Left renal pelvis (tissue), 4 donors: Measurements from ENCODE around the gene SEC22B. TPM values are rescaled to one million over a fixed set of nuclear protein-coding genes. Genes with fewer than 3 reads are reported as not detected.
A peak's percentile ranks its signal among the peaks of the same experiment; 100 is the strongest.
"Not testable (repeated sequence)": the region's sequence is repeated elsewhere in the genome, so short reads cannot be mapped to it uniquely, and the experiment has no call there.

ENCODE experiments used
- DNase-seq, 4 donors: peaks; one replicate each; pipeline ENCODE4 v3.0.0-alpha.2; 2013; ENCODE audit warnings: low read depth in 4 of 4, low spot score in 3 of 4
- polyA plus RNA-seq, 4 donors: library from polyadenylated mRNA; unstranded; fragments of 120-200 nt; gene quantifications; one replicate each; pipeline ENCODE4 v1.2.1, GENCODE V29; 2013; ENCODE audit not compliant: insufficient read length in 4 of 4

SEC22B gene
- 10 to 100 TPM; 38.4 to 47.4 (median 43.0) TPM for polyA plus RNA-seq

DNA sequence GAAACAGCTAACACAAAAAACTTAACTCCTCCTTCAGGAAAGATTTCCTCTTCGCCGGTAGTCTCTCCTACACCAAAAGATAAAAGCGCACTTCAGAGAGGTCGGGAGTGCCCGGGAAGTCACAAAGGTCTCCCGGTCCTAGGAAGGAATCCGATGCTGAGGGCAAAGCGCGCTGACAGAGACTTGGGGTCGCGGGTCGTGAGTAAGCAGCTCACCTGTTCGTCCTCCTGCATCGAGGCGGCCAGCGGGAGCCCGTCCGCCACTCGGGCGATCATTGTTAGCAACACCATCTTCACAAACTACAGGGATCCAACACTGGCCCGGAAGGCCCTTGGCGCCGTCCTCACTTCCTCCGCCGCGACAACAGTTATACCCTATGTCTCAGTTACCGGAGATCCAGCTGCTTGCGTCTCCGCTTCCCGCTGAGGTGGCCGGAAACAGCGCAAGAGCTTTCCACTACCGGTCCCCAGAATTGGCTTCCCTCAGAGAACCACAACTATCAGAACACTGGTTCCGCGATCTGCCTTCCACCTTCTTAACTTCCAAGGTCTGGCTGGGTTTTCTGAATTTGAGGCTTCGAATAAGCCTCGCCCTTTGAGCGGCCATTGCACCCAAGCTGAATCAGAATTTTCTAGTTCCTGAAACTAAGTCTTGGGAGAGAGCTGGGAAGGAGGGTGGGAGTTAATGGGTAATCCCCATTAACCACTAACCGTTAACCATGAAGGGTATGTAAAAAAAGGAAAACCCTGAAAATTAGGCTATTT lies at the start of gene SEC22B:
TSS of gene SEC22B (minus strand) at position 429 of the 764 bp plus-strand sequence. CDS start at position 290, 139 bp downstream.
- peak; percentile 86 to 93 (median 92) for DNase-seq

DNA sequence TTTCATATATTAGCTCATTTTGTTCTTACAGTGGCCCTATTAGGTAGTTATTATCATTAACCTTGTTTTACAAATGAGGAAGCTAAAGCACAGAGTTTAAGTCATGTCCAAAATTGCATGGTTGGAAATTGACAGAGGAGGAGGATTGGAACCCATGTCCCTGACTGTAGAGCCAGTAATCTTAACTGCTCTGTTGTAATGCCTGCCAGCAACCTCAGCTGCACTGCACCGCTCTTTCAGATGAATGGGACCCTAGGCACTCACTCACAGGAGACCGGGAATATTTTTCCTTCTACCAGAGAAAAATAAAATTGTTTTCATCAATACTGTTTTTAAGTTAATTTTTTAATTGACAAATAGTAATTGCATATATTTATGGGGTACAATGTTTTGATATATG lies 41.6 kb upstream of the SEC22B start:
- not testable (repeated sequence) for DNase-seq

DNA sequence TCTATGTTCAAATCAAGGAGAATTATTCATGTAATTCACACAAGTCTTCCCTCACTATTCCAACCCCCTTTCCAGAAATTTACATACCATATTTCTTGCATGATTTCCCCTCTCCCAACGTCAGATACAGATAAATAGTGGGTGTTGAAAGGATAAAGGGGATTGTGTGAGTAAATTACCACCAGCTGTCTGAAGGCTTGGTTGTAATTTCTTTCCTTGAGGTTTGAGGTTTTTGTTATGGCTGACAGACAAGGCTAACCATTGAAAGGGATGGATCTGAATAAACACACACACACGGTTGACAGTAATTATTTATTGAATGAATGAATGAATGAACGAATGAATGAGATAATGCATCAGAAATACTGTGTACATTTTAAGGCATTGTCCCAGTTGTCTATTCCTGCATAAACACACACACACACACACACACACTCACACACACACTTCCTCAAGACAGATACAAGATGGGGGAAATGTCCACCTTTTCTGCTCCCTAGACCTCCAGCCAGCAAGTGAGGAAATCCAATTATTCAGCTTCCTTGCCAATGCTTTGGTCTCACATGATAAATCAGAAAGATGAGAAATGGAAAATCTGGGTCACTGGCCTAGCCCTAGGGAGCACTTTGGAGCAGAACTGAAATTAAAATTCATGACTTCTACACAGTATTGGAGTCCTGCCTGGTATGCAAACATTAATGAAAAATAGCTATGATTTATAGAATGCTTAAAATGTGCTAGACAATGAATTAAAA lies 41.0 kb upstream of the SEC22B start:
- DNase-seq, result not testable (repeated sequence)

DNA sequence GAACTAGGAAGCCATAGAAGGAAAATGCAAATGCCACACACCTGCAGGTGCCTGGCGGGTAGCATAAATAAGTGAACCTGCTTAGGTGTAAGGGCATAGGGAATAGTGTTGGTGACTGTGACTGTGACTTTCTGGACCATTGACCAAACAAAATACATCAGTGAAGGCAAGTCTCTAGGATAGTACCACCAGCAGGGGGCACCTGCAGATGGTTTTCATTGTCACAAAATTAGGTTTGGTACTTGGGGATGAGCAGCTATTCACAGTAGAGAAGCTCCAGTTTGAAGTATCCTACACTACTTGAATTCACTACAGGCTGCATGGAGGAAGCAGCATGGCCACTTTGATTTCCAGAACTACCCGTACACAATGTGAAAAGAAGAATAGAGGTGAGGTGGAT lies 37.3 kb upstream of the SEC22B start:
- not testable (repeated sequence) for DNase-seq

DNA sequence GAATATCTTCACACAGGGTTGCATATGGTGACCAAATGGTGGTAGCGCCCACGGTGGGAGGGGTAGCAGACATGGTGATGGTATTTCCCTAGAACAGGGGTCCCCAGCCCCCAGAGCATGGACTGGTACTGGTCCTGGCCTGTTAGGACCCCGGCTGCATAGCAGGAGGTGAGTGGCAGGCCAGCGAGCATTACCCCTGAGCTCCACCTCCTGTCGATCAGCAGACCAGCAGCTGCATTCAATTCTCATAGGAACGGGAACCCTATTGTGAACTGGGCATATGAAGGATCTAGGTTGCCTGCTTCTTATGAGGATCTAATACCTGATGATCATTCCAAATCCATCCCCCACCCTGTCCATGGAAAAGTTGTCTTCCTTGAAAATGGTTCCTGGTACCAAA lies 34.4 kb upstream of the SEC22B start:
- DNase-seq, result not testable (repeated sequence)

DNA sequence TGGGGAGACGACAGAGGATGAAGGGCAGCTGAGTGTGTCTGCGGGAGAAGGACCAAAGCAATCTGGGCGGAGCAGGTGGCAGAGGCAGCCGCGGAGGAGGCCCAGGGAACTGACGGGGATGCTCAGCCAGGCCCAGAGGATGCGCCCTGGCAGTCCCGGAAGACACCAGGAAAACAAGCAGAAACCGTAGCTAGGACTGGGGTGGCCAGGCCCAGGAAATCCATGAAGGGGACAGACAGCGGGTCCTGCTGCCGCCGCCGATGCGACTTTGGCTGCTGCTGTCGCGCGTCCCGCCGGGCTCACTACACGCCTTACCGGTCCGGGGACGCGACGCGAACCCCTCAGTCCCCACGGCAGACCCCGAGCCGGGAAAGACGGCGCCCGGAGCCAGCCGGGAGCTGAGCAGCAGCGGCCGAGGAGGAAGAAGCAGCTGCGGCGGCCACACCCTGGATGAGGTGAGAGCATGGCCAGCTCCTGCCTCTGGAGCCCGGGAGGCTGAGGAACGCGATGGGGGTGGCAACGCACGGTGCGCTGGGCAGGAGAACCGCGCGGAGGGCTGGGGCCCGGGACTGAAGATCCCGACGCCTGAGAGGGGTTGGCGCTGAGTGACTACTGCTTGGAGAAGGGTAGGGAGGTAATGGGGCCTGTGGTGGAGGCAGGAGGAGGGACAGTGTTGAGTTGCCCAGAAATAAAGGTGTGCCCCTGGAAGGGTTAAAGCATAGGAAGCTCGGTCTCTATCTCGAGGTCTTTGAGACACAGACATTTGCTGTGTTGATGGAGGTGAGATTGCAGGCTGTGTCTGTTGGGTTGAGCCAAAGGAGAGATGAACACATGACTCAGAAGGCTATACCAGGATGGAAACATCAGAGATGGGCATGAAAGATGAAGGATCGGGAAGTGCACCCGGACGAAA lies 20.8 kb upstream of the SEC22B start:
- DNase-seq, result not testable (repeated sequence)

DNA sequence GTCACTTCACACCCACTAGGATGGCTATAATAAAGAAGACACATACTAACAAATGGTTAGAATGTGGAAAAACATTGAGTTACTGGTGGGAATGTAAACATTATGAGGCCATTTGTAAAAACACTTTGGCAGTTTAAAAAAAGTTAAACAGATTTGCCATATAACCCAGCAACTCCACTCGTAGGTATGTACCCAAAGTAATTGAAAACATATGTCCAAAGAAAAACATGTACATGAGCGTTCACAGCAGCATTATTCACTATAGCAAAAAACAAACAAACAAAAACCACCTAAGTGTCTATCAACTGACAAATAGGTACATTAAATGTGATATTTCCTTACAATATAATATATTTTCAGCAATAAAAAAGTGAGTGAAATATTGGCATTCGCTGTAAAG lies 12.3 kb upstream of the SEC22B start:
- not testable (repeated sequence) for DNase-seq

DNA sequence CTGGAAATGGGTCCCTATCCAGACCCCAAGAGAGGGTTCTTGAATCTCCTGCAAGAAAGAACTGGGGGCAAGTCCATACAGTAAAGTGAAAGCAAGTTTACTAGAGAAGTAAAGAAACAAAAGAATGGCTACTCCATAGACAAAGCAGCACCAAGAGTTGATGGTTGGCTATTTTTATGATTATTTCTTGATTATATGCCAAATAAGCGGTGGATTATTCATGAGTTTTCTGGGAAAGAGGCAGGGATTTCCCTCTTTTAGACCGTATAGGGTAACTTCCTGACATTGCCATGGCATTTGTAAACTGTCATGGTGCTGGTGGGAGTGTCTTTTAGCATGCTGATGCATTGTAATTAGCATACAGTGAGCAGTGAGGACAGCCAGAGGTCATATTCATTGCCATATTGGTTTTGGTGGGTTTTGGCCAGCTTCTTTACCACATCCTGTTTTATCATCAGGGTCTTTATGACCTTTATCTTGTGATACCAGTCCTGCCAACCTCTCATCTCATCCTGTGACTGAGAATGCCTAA lies 5.9 kb upstream of the SEC22B start:
- not testable (repeated sequence) for DNase-seq

DNA sequence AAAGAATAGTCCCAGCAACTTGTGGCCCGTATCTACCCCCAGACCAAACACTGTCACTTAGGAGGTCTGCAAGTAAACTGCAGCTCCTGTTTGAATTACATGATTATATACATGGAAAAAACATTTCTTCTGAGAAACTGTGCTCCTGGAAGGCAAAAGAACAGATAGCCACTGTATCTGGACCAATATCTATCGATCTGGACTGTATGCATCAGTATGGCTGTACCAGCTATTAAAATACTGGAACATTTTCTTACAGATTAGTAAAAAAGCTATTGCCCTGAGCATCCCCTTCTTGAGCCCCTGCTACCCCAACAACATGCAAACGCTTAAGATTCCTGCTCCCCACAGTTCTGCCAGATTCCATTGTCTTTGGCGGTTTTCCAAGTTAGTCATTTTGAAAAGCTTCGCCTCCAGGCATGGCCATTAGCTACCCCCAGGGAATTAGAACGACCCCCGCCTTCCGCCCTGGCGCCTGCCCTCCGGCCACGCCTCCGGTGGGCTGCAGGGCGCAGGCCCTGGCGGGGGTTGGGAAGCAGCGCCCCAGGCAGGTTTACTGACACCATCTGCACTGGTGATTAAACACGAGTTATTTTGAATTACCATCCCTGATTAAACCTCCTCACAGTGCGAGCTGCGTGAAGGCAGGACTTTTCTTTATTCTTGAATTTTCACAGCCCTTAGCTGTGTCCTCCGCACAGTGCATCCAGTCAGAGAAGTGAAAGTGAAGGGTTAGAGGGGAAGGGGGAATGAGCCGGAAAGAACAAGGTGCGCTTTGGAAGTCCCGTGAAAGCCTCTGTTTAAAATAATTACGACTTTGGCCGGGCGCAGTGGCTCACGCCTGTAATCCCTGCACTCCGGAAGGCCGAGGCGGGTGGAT lies 3.7 kb upstream of the SEC22B start:
- DNase-seq, result peak in 3 of 4 donors; percentile 26 to 39 (median 32)

DNA sequence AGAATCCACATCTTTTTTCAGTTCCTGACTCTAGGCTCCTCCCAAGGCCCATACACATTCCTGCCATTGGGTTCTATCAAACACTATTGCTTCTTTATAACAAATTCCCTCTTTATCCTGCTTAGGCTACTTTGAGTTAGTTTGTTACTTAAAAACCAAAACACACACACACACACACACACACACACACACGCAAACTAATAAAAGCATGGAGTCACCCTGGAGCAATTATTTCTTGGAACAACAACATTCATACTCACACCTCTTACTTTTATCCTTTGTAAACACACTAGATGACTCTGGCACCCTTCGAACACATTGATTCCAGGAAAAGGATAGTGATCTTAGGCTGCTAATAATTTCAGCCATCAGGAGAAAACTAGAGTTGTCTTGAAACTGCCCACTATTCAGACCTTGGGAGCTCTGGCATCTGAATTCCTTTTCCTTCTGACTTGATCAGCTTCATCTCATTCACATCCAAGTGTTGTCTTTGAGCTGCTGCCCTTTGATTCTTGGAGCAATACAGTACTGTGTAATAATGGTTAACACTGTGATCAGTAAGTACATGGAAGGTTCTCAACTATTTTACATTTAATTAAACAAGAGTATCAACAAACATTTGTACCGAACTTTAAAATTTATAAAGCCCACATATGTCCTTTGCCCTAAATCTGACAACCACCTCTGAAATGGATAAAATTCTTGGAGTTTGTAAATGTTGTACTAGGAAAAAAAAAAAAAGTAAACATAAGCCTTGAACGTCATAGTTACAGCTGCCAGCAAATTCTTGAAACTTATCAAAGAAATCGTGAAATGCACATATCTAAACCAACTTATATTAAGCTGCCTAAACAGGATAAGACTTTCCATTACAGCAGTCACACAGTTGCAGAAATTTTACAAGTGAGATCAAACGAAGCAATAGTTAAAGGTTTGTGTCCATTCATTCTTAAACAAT lies 2.8 kb upstream of the SEC22B start:
- peak in 3 of 4 donors; percentile 24 to 31 (median 30) for DNase-seq

DNA sequence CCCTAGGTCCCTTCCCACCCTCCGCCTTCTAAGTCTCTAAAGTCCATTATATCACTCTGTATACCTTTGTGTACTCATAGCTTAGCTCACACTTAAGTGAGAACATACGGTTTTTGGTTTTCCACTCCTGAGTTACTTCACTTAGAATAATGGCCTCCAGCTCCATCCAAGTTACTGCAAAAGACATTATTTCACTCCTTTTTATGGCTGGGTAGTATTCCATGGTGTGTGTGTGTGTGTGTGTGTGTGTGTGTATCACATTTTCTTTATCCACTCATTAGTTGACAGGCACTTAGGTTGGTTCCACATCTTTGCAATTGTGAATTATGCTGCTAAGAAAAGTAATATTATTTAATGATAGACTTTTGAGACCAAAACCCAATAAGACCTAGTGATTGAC lies 1.7 kb upstream of the SEC22B start:
- not testable (repeated sequence) for DNase-seq

DNA sequence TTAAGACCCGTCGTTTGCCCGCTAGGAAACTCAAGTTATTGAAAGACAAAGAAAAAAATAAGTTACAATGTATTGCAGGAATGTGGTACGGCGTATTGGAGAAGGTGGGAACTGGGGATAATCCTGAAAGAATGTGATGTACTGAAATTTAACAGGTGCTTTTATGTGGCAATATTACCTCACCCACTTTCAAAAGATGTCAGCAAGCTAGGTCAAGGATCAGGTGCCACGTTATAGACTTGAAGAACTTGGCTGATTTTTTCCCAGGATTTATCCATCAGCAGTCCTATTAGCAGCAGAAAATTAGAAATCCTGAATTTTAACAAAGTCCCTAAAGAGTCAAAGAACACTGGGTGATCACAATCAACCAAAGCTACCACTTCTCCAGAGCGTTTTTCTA lies 632 bp downstream of the SEC22B start:
- DNase-seq, result not testable (repeated sequence)

DNA sequence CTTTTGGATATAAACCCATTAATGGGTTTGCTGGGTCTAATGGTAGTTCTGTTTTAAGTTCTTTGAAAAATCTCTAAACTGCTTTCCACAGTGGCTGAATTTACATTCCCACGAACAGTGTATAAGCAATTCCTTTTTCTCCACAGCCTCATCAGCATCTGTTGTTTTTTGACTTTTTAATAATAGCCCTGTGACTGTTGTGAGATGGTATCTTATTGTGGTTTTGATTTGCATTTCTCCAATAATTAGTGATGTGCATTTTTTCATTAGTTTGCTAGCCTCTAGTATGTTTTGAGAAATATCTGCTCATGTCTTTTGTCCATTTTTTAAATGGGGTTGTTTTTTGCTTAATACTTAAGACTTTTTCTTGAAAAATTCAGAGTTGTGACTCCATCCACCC lies 11.6 kb downstream of the SEC22B start:
- DNase-seq, result not testable (repeated sequence)

DNA sequence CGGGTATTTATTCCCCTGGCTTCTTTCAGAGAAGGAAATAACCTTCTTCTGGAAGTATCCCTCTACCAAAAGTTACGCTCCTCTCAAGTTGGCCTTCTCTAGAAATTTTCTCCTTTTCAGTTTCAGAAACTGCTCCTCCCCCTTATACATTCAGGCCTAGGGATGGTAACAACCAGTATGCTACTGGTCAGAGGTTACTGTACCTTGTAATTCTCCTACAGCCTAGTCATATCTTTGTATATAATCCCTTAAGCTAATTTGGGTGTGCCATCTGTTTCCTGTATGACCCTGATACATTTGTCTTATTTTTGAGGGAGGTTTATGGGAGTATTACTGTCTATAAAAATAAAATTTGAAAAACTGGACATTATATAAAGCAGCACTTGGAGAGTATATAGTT lies 14.3 kb downstream of the SEC22B start:
- DNase-seq, result not testable (repeated sequence)

DNA sequence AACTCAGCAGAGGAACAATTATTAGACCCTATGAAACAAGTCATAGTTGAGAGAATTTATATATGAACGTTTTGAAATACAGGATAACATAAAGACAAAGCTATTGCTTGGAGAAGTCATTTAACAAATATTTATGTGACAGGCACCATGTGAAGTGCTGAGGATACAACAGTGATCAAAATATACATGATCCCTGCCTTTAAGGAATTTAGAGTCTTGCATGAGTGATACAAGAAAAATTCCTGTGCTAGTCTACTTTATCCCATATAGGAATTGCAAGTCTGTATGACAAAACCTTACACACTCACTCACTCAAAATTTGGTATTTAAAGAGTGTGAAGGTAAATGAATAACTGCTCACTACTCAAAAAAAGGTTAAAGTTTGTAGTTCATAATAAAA lies 17.8 kb downstream of the SEC22B start:
- not testable (repeated sequence) for DNase-seq

DNA sequence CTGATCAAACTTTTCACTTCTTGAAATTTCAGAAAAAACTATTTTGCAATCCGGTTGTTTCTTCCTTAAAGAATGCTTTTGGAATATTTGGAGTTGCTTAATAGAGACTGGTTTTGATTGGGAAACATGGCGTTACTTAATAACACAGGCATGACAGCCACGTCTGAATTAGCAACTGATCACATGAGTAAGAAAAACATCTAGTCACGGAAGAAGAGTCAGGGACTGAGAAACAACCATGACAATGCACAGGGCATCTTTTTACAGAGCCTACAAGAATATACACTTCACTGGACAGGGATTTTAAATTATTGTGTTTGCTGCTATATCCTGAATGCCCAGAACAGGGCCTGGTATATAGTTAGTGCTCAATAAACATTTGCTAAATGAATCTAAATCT lies 18.2 kb downstream of the SEC22B start:
- not testable (repeated sequence) for DNase-seq

DNA sequence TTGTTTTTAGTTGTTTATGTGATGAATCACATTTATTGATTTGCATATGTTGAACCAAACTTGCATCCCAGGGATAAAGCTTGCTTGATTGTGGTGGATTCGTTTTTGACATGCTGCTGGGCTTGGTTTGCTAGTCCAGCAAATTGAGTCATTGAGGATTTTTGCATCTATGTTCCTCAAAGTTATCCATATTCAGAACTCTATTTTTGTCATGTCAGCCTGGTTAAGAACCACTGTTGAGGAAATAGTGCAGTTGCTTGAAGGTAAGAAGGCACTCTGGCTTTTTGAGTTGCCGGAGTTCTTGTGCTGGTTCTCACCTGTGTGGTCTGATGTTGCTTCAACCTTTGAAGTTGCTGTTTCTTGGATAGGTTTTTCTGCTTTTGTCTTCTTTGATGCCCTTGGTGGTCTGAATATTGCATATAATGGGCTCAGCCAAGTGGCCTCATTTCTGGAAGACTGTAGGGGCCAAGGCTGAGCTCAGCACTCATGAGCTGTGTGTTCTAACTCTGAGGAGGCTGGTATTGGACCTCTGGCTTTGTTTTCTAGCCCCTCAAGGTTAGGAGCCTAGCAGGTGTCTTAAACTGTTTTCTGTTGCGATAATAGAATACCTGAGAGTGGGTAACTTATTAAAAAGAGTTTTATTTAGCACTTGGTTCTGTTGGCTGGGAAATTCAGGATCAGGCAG lies 26.0 kb downstream of the SEC22B start:
- DNase-seq, result not testable (repeated sequence)
